ENCODE measurements around the gene IGSF9. TPM values are rescaled to one million over a fixed set of nuclear protein-coding genes. Genes with fewer than 3 reads are reported as not detected.

The IGSF9 gene
- total and polyA plus RNA-seq, 2 of the 4 experiments (the other 2 are of a cell fraction): 0.05 TPM; not detected in 1

DNA sequence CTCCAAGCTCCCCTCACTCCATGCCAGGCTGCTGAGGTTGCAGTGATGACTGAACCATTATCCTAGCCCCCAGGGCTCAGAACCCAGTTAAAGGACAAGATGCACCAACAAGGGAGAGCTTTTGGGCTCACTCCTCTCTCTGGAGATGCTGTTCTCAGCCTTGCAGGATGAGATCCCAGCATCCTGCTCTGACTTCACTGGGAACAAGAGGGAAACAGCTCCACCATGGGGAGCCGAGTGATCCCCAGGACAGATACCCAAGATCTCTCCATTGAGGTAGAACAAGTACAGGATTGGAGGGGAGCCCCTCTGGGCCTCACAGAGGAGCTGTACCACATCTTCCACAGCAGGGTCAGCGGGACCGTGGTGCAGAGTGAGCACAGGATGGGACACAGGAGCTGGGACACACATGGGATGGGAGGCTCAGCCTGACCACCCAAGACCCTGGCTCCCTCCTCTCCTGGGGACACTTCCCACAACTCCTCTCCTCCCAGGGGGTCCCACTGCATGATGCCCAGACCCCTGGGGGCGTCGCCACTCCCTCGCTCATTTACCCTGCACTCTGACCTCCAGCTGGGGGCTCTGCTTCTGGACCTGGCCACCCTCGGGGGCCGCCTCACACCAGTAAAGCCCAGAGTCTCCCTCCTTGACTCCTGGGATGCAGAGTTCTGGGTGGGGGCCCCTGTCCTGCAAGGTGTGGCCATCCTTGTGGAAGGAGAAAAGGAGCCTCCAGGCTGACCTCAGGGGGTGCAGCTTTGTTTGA, 27.2 kb upstream of the IGSF9 start:
- POLR2A ChIA-PET (ENCODE audit: unreplicated experiment): no interaction called here
- Histone ChIP-seq H3K4me3 (ENCODE audit: insufficient read depth, low read depth, low read length) (no peak overlapping the region), H3K9me3 (ENCODE audit: control insufficient read depth, insufficient read depth, low read length) (no peaks in the 10 kb centered on the region), H2AFZ (replicated peaks; ENCODE audit: low read length, poor library complexity) (no peak overlapping the region), H3K36me3 (ENCODE audit: control insufficient read depth, insufficient read depth, low read length) (no peaks in the 10 kb centered on the region; the same call in 1 of the 2 replicates), H3K4me2 (ENCODE audit: low read depth, low read length) (no peak overlapping the region), H3K4ac (ENCODE audit: low read depth, low read length) (no peak overlapping the region), H4K91ac (ENCODE audit: insufficient read depth, low read depth, low read length) (no peak overlapping the region), H2BK5ac (ENCODE audit: low read depth, low read length, poor library complexity, severe bottlenecking) (no peak overlapping the region), H3K18ac (ENCODE audit: low read depth, low read length) (no peak overlapping the region), H2BK120ac (ENCODE audit: low read depth, low read length) (no peak overlapping the region), H3K23ac (ENCODE audit: low read depth, low read length) (no peak overlapping the region), H2AK5ac (ENCODE audit: low read depth, low read length) (no peak overlapping the region), H3K79me1 (ENCODE audit: low read depth in 1 of 2, low read length in 2 of 2) (no peaks in the 10 kb centered on the region), H4K5ac (ENCODE audit: low read depth, low read length) (no peak overlapping the region), H3K27me3 (ENCODE audit: control insufficient read depth, insufficient read depth, low read length) (peaks cover 26% of the 10 kb centered on the region), H4K8ac (ENCODE audit: low read depth in 2 of 2, low read length in 2 of 2) (no peak overlapping the region), H3K27ac (ENCODE audit: insufficient read depth, low read length) (no peak overlapping the region), H3K4me1 (ENCODE audit: control insufficient read depth, insufficient read depth, low read length) (no peaks in the 10 kb centered on the region), H2BK20ac (ENCODE audit: low read depth, low read length) (no peak overlapping the region), H2AK9ac (replicated peaks; ENCODE audit: low read depth, low read length, poor library complexity) (no peak overlapping the region), H3K9me1 (ENCODE audit: insufficient read depth, low read length) (peaks cover 3% of the 10 kb centered on the region; the same call in 1 of the 2 replicates), H4K20me1 (ENCODE audit: insufficient read depth, low read length) (no peaks in the 10 kb centered on the region), H3K9ac (ENCODE audit: low read depth, low read length) (no peak overlapping the region), H2BK15ac (ENCODE audit: low read depth, low read length) (no peak overlapping the region), H3K14ac (replicated peaks; ENCODE audit: low read depth, low read length) (no peak overlapping the region), H3K56ac (ENCODE audit: extremely low read depth, insufficient read depth, low read length) (no peak overlapping the region)
- CTCF ChIA-PET: interaction anchor here (0.6 kb wide), 1 partner anchor 227 kb away, joined by 3 read pairs; no protein-coding TSS in a partner anchor
- no peak for ATAC-seq (ENCODE audit: low read depth)
- no TSS peak for BruUV-seq (replicated peaks)
- intact Hi-C loops (cut with micrococcal nuclease): no loop called here
- WGBS, 2 experiments (ENCODE audit: extremely low coverage in 2 of 2, insufficient read length in 1 of 2): no CpG with 5 or more reads among the region's 8 CpGs
- dilution Hi-C loops (cut with HindIII; ENCODE audit: low sequenced_read_pairs, unreplicated experiment): no loop called here
- TF ChIP-seq USF2 (IDR thresholded peaks at IDR 0.05; ENCODE audit: low read depth, low read length) (no peak), RCOR1 (IDR thresholded peaks at IDR 0.05; ENCODE audit: insufficient replicate concordance, low read length) (no peak), MAFK (IDR thresholded peaks at IDR 0.05; ENCODE audit: low read depth, low read length) (no peak), FOS (IDR thresholded peaks at IDR 0.05; ENCODE audit: low read depth, low read length) (no peak), CTCF (conservative IDR thresholded peaks at IDR 0.05; ENCODE audit: low read depth, low read length) (no peak), SMC3 (IDR thresholded peaks at IDR 0.05; ENCODE audit: low read depth, low read length) (no peak), POLR2A (IDR thresholded peaks at IDR 0.05; ENCODE audit: low read depth, low read length) (no peak), RAD21 (IDR thresholded peaks at IDR 0.05; ENCODE audit: low read length) (no peak), CHD1 (IDR thresholded peaks at IDR 0.05; ENCODE audit: low read depth, low read length) (no peak), MAZ (IDR thresholded peaks at IDR 0.05; ENCODE audit: borderline replicate concordance, low read depth, low read length) (no peak), BHLHE40 (IDR thresholded peaks at IDR 0.05; ENCODE audit: low read depth, low read length) (no peak), CEBPB (IDR thresholded peaks at IDR 0.05; ENCODE audit: low read depth, low read length) (no peak), MXI1 (IDR thresholded peaks at IDR 0.05; ENCODE audit: borderline replicate concordance, low read depth, low read length) (no peak), NFE2L2 (IDR thresholded peaks at IDR 0.05; ENCODE audit: low read depth, low read length) (no peak), RFX5 (IDR thresholded peaks at IDR 0.05; ENCODE audit: low read depth, low read length) (no peak)
- TF ChIP-seq, protein P1, sequence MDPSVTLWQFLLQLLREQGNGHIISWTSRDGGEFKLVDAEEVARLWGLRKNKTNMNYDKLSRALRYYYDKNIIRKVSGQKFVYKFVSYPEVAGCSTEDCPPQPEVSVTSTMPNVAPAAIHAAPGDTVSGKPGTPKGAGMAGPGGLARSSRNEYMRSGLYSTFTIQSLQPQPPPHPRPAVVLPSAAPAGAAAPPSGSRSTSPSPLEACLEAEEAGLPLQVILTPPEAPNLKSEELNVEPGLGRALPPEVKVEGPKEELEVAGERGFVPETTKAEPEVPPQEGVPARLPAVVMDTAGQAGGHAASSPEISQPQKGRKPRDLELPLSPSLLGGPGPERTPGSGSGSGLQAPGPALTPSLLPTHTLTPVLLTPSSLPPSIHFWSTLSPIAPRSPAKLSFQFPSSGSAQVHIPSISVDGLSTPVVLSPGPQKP (IDR thresholded peaks at IDR 0.05; ENCODE audit: borderline replicate concordance, low read depth, low read length): no peak
- in situ Hi-C loops (cut with MboI; ENCODE audit: low sequenced_read_pairs): no loop called here
- DNase-seq: no peak

All from IMR-90 (cell line).